HFFc6 (cell line): Measurements from ENCODE around the gene AHCYL1. TPM values are rescaled to one million over a fixed set of nuclear protein-coding genes. Genes with fewer than 3 reads are reported as not detected.

Source experiments
- DNase-seq: peaks from one replicate; pipeline ENCODE4 v3.0.0-alpha.2; 2018
- H3K27ac Mint-ChIP-seq: 2 replicates; pipeline ENCODE4 v1.8.0; 2020; ENCODE audit warnings: mild to moderate bottlenecking, mixed read lengths
- H3K27me3 Mint-ChIP-seq: 2 replicates; pipeline ENCODE4 v1.8.0; 2021; ENCODE audit warnings: mild to moderate bottlenecking, moderate library complexity, mixed read lengths; ENCODE audit not compliant: insufficient read depth
- H3K36me3 Mint-ChIP-seq: 2 replicates; pipeline ENCODE4 v1.8.0; 2021; ENCODE audit warnings: low read depth, mixed read lengths
- H3K4me1 Mint-ChIP-seq: 2 replicates; pipeline ENCODE4 v1.8.0; 2020; ENCODE audit warnings: low read depth, mixed read lengths
- H3K4me3 Mint-ChIP-seq: 2 replicates; pipeline ENCODE4 v1.8.0; 2020; ENCODE audit warnings: mild to moderate bottlenecking, moderate library complexity, mixed read lengths
- H3K9me3 Mint-ChIP-seq: 2 replicates; pipeline ENCODE4 v1.8.0; 2020; ENCODE audit warnings: mild to moderate bottlenecking, mixed read lengths
- total RNA-seq, 6 experiments: library from RNA; stranded (reverse); fragmentation: NEBNext Ultra II Directional; extraction: Animal tissue kit (Norgen Biotek cat#: 25700); gene quantifications; 2 replicates in 1 of 6; 3 replicates in 5 of 6; pipeline ENCODE4 v1.2.3, GENCODE V29; 2021
- TF ChIP-seq, protein P1 (sequence below): fragments of 200-600 bp; sonication (generic); IDR thresholded peaks from 2 replicates; pipeline ENCODE4 v1.5.0; 2021; ENCODE audit warnings: antibody characterized with exemption, mild to moderate bottlenecking

The AHCYL1 gene
- total RNA-seq, 6 experiments from 2014 or later = 73.4 to 87.1 (median 74.7) TPM

DNA sequence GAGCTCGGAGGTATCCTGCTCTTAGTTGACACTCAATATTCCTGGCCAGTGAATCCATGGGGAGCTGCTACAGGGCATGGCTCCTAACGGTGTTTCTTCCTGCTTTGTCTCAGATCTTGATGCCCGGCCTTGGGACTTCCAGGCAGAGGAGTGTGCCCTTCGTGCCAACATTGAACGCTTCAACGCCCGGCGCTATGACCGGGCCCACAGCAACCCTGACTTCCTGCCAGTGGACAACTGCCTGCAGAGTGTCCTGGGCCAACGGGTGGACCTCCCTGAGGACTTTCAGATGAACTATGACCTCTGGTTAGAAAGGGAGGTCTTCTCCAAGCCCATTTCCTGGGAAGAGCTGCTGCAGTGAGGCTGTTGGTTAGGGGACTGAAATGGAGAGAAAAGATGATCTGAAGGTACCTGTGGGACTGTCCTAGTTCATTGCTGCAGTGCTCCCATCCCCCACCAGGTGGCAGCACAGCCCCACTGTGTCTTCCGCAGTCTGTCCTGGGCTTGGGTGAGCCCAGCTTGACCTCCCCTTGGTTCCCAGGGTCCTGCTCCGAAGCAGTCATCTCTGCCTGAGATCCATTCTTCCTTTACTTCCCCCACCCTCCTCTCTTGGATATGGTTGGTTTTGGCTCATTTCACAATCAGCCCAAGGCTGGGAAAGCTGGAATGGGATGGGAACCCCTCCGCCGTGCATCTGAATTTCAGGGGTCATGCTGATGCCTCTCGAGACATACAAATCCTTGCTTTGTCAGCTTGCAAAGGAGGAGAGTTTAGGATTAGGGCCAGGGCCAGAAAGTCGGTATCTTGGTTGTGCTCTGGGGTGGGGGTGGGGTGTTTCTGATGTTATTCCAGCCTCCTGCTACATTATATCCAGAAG, 69.2 kb downstream of the AHCYL1 start:
- Mint-ChIP-seq H3K36me3 (peaks cover 57% of the 10 kb centered on the region), H3K4me1 (peaks cover 97% of the 10 kb centered on the region), H3K4me3 (peak overlapping the region; percentile 31; the same call in 1 of the 2 replicates), H3K27ac (peak overlapping the region; percentile 90), H3K9me3 (no peaks in the 10 kb centered on the region), H3K27me3 (peaks cover 2% of the 10 kb centered on the region)
- TF ChIP-seq, protein P1, sequence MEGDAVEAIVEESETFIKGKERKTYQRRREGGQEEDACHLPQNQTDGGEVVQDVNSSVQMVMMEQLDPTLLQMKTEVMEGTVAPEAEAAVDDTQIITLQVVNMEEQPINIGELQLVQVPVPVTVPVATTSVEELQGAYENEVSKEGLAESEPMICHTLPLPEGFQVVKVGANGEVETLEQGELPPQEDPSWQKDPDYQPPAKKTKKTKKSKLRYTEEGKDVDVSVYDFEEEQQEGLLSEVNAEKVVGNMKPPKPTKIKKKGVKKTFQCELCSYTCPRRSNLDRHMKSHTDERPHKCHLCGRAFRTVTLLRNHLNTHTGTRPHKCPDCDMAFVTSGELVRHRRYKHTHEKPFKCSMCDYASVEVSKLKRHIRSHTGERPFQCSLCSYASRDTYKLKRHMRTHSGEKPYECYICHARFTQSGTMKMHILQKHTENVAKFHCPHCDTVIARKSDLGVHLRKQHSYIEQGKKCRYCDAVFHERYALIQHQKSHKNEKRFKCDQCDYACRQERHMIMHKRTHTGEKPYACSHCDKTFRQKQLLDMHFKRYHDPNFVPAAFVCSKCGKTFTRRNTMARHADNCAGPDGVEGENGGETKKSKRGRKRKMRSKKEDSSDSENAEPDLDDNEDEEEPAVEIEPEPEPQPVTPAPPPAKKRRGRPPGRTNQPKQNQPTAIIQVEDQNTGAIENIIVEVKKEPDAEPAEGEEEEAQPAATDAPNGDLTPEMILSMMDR = peak; percentile 97
- DNase-seq = no peak

DNA sequence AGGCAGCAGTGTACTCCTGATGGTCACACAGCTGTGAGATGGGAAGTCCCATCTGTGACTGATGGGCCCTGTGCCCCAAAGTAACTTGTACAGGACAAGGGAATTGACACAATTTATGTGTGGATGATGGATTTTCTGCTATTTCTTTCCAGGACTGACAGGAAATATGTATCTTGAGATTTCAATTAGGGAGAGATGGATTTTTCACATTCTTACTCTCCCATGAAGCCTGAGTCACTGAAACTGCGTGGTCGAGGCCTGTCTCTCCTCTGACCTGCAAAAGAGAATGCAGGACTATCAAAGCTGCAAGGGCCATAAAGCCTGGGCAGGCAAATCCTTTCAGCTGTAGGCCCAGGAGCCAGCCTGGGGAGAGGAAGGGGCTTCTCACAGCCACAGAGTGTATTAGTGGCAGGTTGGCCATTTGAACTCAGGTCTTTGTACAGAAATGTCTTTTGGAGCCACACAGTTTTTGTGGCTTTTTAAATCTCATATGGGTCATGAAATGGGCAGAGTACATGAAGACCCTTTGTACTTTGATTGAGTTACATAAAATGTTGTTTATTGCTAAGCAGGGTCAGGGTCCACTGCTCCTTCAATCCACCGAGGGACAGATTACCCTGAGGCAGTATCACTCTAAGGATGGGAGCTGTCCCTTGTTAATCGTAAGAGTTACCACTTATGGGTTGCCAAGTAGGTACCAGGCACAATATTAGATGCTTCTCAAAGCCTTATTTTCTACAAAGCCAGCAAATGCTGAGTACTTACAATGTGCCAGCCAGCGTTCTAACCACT, 71.1 kb downstream of the AHCYL1 start:
- peaks cover 96% of the 10 kb centered on the region for H3K4me1 Mint-ChIP-seq

DNA sequence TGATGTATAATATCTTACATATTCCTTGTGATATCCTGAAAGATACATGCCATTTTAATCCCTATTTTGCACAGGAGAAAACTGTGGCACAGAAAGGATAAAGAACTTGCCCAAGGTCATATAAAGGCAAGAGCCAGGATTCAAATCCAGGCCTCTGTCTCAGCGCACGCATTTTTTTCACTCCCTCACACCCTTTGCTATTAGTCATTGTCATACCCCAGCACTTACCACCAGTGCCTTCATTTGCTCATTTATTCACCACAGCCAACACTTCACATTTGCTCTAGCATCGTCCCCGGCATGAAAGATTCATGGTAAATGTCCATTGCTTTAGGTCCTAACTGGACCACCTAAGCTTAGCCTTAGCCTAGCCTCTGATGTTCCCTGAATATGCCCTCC, 71.7 kb downstream of the AHCYL1 start:
- Mint-ChIP-seq H3K27ac (peak overlapping the region; percentile 90), H3K36me3 (peaks cover 65% of the 10 kb centered on the region), H3K4me1 (peaks cover 92% of the 10 kb centered on the region), H3K27me3 (peaks cover 2% of the 10 kb centered on the region), H3K4me3 (peak overlapping the region; percentile 49), H3K9me3 (no peaks in the 10 kb centered on the region)
- TF ChIP-seq, protein P1 = no peak
- DNase-seq = peak; percentile 44

More for the DNA sequence above, 71.1 kb downstream of the AHCYL1 start:
- Mint-ChIP-seq H3K9me3 (no peaks in the 10 kb centered on the region), H3K27me3 (peaks cover 2% of the 10 kb centered on the region), H3K27ac (peak overlapping the region; percentile 90), H3K36me3 (peaks cover 67% of the 10 kb centered on the region), H3K4me3 (peak overlapping the region; percentile 61)
- TF ChIP-seq, protein P1 = no peak
- DNase-seq = peak; percentile 57

DNA sequence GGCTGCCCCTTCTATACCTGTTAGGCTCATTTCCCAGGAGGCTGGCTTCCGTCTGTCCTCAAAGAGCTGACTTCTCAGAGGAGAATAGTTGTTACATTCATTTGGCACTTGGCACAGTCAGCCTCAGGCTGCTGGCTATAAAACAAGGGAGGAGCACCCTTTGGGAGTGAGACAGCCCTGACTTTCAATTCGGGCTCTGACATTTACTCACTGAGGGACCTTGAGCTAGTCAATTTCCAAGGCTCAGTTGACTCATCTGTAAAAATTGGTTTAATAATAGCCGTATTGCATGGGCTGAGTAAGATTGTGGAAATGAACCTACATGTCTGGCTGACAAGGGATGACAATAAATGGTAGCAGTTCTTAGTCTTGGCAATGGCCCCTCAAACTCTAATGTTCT, 72.2 kb downstream of the AHCYL1 start:
- peak; percentile 94 for DNase-seq
- H3K27me3 Mint-ChIP-seq = peaks cover 2% of the 10 kb centered on the region
- H3K9me3 Mint-ChIP-seq = no peaks in the 10 kb centered on the region
- peaks cover 92% of the 10 kb centered on the region for H3K4me1 Mint-ChIP-seq
- H3K27ac Mint-ChIP-seq = peak overlapping the region; percentile 90
- TF ChIP-seq, protein P1 = no peak
- peaks cover 60% of the 10 kb centered on the region for H3K36me3 Mint-ChIP-seq
- peak overlapping the region; percentile 49 for H3K4me3 Mint-ChIP-seq

DNA sequence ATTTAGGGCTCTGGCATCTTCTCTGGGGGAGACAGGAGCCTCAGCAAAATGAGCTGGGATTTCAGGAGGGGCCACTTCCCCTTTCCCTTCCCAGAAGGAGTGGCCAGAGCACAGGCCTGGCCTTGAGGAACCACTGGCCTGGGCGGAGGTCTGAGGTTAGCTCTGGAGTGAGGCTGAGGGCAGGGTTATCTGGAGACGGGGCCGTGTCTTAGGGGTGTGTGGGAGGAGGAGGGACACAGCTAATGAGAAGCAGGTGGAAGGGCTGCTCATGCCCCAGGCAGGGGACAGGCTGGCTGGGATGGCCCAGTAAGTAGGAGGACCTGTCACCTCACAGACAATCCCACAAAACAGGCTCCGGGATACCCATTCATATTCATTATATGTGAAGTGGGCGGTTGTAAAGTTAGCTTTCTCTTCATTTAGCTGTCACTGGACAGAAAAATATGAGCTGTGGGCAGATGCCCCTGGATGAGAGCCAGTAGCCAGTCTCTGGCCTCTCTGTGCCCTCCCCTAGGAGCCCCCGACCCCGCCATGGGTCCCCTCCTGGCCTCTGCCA, 73.5 kb downstream of the AHCYL1 start:
- peak overlapping the region; percentile 40 for H3K4me3 Mint-ChIP-seq
- H3K27me3 Mint-ChIP-seq = peaks cover 2% of the 10 kb centered on the region
- H3K4me1 Mint-ChIP-seq = peaks cover 86% of the 10 kb centered on the region
- TF ChIP-seq, protein P1 = no peak
- H3K9me3 Mint-ChIP-seq = no peaks in the 10 kb centered on the region
- peak overlapping the region; percentile 90 for H3K27ac Mint-ChIP-seq
- peaks cover 50% of the 10 kb centered on the region for H3K36me3 Mint-ChIP-seq
- DNase-seq = peak; percentile 39
